B cell (primary cell): ENCODE data around the gene SLC38A5. TPM values are rescaled to one million over a fixed set of nuclear protein-coding genes. Genes with fewer than 3 reads are reported as not detected.

Experiments
- ATAC-seq: fragments of 200-7000 bp; cut with Tn5 transposase; one replicate; pipeline ENCODE4 v1.10.0; 2021; ENCODE audit warnings: low read depth, mild to moderate bottlenecking, moderate number of reproducible peaks, moderate library complexity
- CTCF ChIA-PET: fragments of 350-600 bp; sonication (Branson Sonifier 250); formaldehyde crosslinking; loops from one replicate; lab custom pipeline; 2021; ENCODE audit warnings: antibody characterized with exemption, inconsistent platforms; lab: Charles Lee
- POLR2A ChIA-PET: fragments of 350-600 bp; sonication (Branson Sonifier 250); formaldehyde crosslinking; loops from one replicate; lab custom pipeline; 2021; ENCODE audit warnings: antibody characterized with exemption; lab: Charles Lee
- DNase-seq: peaks from one replicate; pipeline ENCODE4 v3.0.0; 2013
- H2AFZ ChIP-seq: 2 replicates; pipeline ENCODE4 v1.6.1; 2012; ENCODE audit warnings: mild to moderate bottlenecking, low read depth, low read length; ENCODE audit not compliant: insufficient read depth, poor library complexity, severe bottlenecking
- H3K27ac ChIP-seq, 2 donors: 1 replicate in 1 of 2; 2 replicates in 1 of 2; pipeline ENCODE4 v1.5.1; 2012 to 2013; ENCODE audit warnings: low read length in 2 of 2, mild to moderate bottlenecking in 2 of 2, moderate library complexity in 1 of 2
- H3K27me3 ChIP-seq, 4 experiments: fragments of 200-600 bp in 1 of 4; sonication (generic) in 1 of 4; replicated peaks in 1 of 4; 1 replicate in 2 of 4; 2 replicates in 2 of 4; pipeline versions ENCODE4 v1.6.1 to v1.7.0; 2013 to 2016; ENCODE audit warnings: low read length in 3 of 4, mild to moderate bottlenecking in 2 of 4, mixed read lengths in 1 of 4, moderate library complexity in 1 of 4; ENCODE audit not compliant: insufficient read depth in 4 of 4, control insufficient read depth in 3 of 4; ENCODE audit errors: control extremely low read depth in 1 of 4
- H3K36me3 ChIP-seq, 2 experiments: replicated peaks in 1 of 2; 1 replicate in 1 of 2; 2 replicates in 1 of 2; pipeline versions ENCODE4 v1.6.1 to v1.7.1; 2013; ENCODE audit warnings: low read length in 1 of 2; ENCODE audit not compliant: insufficient read depth in 2 of 2, control insufficient read depth in 1 of 2; ENCODE audit errors: control extremely low read depth in 1 of 2, extremely low read depth in 1 of 2
- H3K4me1 ChIP-seq, 2 donors: fragments of 200-600 bp in 1 of 2; sonication (generic) in 1 of 2; 1 replicate in 1 of 2; 2 replicates in 1 of 2; pipeline versions ENCODE4 v1.5.1 to v1.6.1; 2013 to 2017; ENCODE audit warnings: low read length in 2 of 2; ENCODE audit not compliant: control insufficient read depth in 2 of 2, insufficient read depth in 2 of 2
- H3K4me2 ChIP-seq: replicated peaks from 2 replicates; pipeline ENCODE3; 2012; ENCODE audit warnings: mild to moderate bottlenecking, low read depth, low read length; ENCODE audit not compliant: poor library complexity, severe bottlenecking
- H3K4me3 ChIP-seq, 5 experiments: fragments of 200-600 bp in 1 of 5; sonication (generic) in 1 of 5; 1 replicate in 3 of 5; 2 replicates in 2 of 5; pipeline versions ENCODE4 v1.5.1 to v1.7.0; 2011 to 2016; ENCODE audit warnings: low read length in 4 of 5, mild to moderate bottlenecking in 4 of 5, low read depth in 2 of 5, control low read depth in 1 of 5, moderate library complexity in 1 of 5; ENCODE audit not compliant: insufficient read depth in 1 of 5; ENCODE audit errors: control extremely low read depth in 1 of 5, extremely low read depth in 1 of 5
- H3K79me2 ChIP-seq: fragments of 200-600 bp; sonication (generic); one replicate; pipeline ENCODE4 v1.6.0; 2016; ENCODE audit warnings: low read length; ENCODE audit not compliant: control insufficient read depth, insufficient read depth
- H3K9ac ChIP-seq: fragments of 200-600 bp; sonication (generic); 2 replicates; pipeline ENCODE4 v1.6.1; 2017; ENCODE audit warnings: mild to moderate bottlenecking, low read length, moderate library complexity
- H3K9me3 ChIP-seq, 3 donors: one replicate each; pipeline versions ENCODE4 v1.6.1 to v1.7.1; 2013; ENCODE audit warnings: low read length in 2 of 3; ENCODE audit not compliant: control insufficient read depth in 2 of 3, insufficient read depth in 1 of 3; ENCODE audit errors: control extremely low read depth in 1 of 3
- H4K20me1 ChIP-seq: 2 replicates; pipeline ENCODE4 v1.6.0; 2012; ENCODE audit warnings: mild to moderate bottlenecking, low read length; ENCODE audit not compliant: insufficient read depth, control insufficient read depth, poor library complexity, severe bottlenecking
- H3K27ac Mint-ChIP-seq: one replicate; pipeline ENCODE4 v1.8.0; 2021; ENCODE audit warnings: mixed read lengths
- H3K27me3 Mint-ChIP-seq: one replicate; pipeline ENCODE4 v1.8.0; 2021; ENCODE audit warnings: mixed read lengths
- H3K4me1 Mint-ChIP-seq: one replicate; pipeline ENCODE4 v1.8.0; 2021; ENCODE audit warnings: mixed read lengths
- H3K4me3 Mint-ChIP-seq: one replicate; pipeline ENCODE4 v1.8.0; 2021; ENCODE audit warnings: mixed read lengths
- H3K9me3 Mint-ChIP-seq: one replicate; pipeline ENCODE4 v1.8.0; 2022; ENCODE audit warnings: mixed read lengths; ENCODE audit not compliant: insufficient read depth
- EZH2 ChIP-seq: IDR thresholded peaks from 2 replicates; pipeline ENCODE4 v1.6.1; 2012; ENCODE audit warnings: borderline replicate concordance, low read depth, mild to moderate bottlenecking, moderate library complexity, low read length; ENCODE audit not compliant: insufficient read depth, poor library complexity, severe bottlenecking
- WGBS: methylation state at CpG from one replicate; pipeline ENCODE4 v1.1.5; 2013; ENCODE audit warnings: missing lambda C conversion rate; ENCODE audit not compliant: insufficient coverage; 5-methylcytosine and 5-hydroxymethylcytosine counted together
- intact Hi-C: fragments of 100-400 bp; cut with micrococcal nuclease; formaldehyde crosslinking; loops from one replicate; pipeline ENCODE4 v1.10.0; 2022
- polyA plus RNA-seq: library from polyadenylated mRNA; depleted of rRNA; stranded (reverse); fragments of >200 nt; gene quantifications from 2 replicates; pipeline ENCODE4 v1.2.3, GENCODE V29; 2012
- total RNA-seq, 2 donors: library from RNA; stranded (reverse); fragments of 120-200 nt in 1 of 2; gene quantifications; 1 replicate in 1 of 2; 2 replicates in 1 of 2; pipeline versions ENCODE4 v1.2.3 to v1.2.4, GENCODE V29; 2013 to 2022
- TF ChIP-seq, protein P1 (sequence below): fragments of 200-600 bp; IDR thresholded peaks from one replicate; pipeline ENCODE4 v1.8.0; 2022; ENCODE audit warnings: antibody characterized with exemption, mild to moderate bottlenecking

Gene SLC38A5
- total and polyA plus RNA-seq, 2 donors (not counting 1 experiment from before 2014, with no cell fraction given): 14.8 to 21.6 TPM

DNA sequence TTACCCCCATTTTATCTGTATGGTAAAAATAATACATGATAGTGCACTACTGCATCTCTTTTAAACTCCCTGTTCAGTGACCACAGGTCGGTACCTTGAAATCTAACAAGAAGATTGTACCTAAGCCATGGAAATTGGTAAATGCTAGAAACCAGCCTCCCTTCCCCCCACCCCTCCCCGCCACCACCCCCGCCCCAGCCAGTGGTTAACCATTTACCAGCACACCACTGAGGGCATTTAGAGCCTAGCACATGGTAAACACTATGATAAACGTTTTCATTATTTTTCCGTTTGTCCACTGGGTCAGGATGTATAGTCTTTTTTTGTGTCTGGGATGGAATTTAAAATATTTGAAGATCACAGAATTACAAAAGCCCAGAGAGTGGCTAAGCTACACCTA lies 5.2 kb upstream of the SLC38A5 start:
- WGBS: no CpG with 5 or more reads among the region's 5 CpGs
- Mint-ChIP-seq H3K27ac (peak overlapping the region; percentile 78), H3K4me3 (peak overlapping the region; percentile 86), H3K9me3 (no peaks in the 10 kb centered on the region), H3K4me1 (peaks cover 26% of the 10 kb centered on the region), H3K27me3 (no peaks in the 10 kb centered on the region)
- Histone ChIP-seq H3K79me2 (peaks cover 9% of the 10 kb centered on the region), H3K9ac (peak overlapping the region; percentile 77), H3K4me3 (peak overlapping the region; percentile 70 to 83 (median 76)), H3K9me3 (no peaks in the 10 kb centered on the region), H3K36me3 (no peaks in the 10 kb centered on the region), H3K4me2 (peak overlapping the region; percentile 73), H4K20me1 (no peaks in the 10 kb centered on the region), H2AFZ (peak overlapping the region; percentile 79), H3K27ac (peak overlapping the region; percentile 54 to 78), H3K27me3 (no peaks in the 10 kb centered on the region), H3K4me1 (peaks cover 4 to 19% of the 10 kb centered on the region in 2 donors)
- no peak for ATAC-seq
- no peak for DNase-seq
- TF ChIP-seq, protein P1, sequence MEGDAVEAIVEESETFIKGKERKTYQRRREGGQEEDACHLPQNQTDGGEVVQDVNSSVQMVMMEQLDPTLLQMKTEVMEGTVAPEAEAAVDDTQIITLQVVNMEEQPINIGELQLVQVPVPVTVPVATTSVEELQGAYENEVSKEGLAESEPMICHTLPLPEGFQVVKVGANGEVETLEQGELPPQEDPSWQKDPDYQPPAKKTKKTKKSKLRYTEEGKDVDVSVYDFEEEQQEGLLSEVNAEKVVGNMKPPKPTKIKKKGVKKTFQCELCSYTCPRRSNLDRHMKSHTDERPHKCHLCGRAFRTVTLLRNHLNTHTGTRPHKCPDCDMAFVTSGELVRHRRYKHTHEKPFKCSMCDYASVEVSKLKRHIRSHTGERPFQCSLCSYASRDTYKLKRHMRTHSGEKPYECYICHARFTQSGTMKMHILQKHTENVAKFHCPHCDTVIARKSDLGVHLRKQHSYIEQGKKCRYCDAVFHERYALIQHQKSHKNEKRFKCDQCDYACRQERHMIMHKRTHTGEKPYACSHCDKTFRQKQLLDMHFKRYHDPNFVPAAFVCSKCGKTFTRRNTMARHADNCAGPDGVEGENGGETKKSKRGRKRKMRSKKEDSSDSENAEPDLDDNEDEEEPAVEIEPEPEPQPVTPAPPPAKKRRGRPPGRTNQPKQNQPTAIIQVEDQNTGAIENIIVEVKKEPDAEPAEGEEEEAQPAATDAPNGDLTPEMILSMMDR: no peak
- TF ChIP-seq EZH2: no peak
- POLR2A ChIA-PET: interaction anchor here (0.6 kb wide), 1 partner anchor 625 kb away, joined by 3 read pairs; no protein-coding TSS in a partner anchor
- intact Hi-C loops: loop anchor here (1.0 to 5.0 kb wide), 6 partner anchors 47 to 716 kb away; partner anchors contain the start of genes EBP, HDAC6, TBC1D25 and ZNF81
- CTCF ChIA-PET: interaction anchor here (1.1 kb wide), 1 partner anchor 173 kb away, joined by 3 read pairs; no protein-coding TSS in a partner anchor

DNA sequence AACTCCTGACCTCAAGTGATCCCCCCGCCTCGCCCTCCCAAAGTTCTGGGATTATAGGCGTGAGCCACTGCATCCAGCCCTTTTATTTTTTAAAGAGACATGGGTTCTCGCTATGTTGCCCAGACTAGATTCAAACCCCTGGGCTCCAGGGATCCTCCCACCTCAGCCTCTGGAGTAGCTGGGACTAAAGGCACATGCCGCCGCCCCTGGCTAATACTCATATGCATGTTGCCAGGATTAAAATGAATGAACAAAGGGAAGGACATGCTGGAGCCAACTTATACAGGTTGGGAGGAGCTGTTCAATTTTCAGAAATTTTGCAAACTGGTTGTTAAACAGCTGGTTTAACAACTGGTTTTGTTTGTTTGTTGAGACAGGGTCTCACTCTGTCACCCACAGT lies 4.5 kb upstream of the SLC38A5 start:
- no peak overlapping the region for H3K27ac Mint-ChIP-seq
- H3K27me3 Mint-ChIP-seq: no peaks in the 10 kb centered on the region
- CTCF ChIA-PET: interaction anchor here (1.0 to 1.1 kb wide), 2 partner anchors 48 to 174 kb away, joined by 3 read pairs; no protein-coding TSS in a partner anchor
- Histone ChIP-seq H3K79me2 (peaks cover 9% of the 10 kb centered on the region), H3K9me3 (no peaks in the 10 kb centered on the region), H4K20me1 (no peaks in the 10 kb centered on the region), H3K36me3 (no peaks in the 10 kb centered on the region), H3K4me2 (no peak overlapping the region), H3K4me3 (no peak overlapping the region), H3K4me1 (peaks cover 4 to 22% of the 10 kb centered on the region in 2 donors), H3K27ac (no peak overlapping the region), H3K27me3 (no peaks in the 10 kb centered on the region), H2AFZ (no peak overlapping the region), H3K9ac (no peak overlapping the region)
- WGBS: no CpG with 5 or more reads among the region's 6 CpGs
- no peak for DNase-seq
- intact Hi-C loops: loop anchor here (2.0 kb wide), 2 partner anchors 638 to 716 kb away; partner anchors contain the start of gene ZNF81
- ATAC-seq: no peak
- no peak for TF ChIP-seq EZH2
- TF ChIP-seq, protein P1: no peak
- peaks cover 29% of the 10 kb centered on the region for H3K4me1 Mint-ChIP-seq
- no peak overlapping the region for H3K4me3 Mint-ChIP-seq
- POLR2A ChIA-PET: interaction anchor here (0.6 kb wide), 1 partner anchor 625 kb away, joined by 3 read pairs; no protein-coding TSS in a partner anchor
- H3K9me3 Mint-ChIP-seq: no peaks in the 10 kb centered on the region
